ENCODE measurements around the gene PDZRN4.

GRCh38 chr12:41293461-41293860, 105.3 kb downstream of the PDZRN4 start:
- TF ChIP-seq CTCF (IDR thresholded peaks at IDR 0.05) (no peak), POLR2A (IDR thresholded peaks at IDR 0.05) (no peak)

All from Peyer's patch (tissue), 4 donors.